ENCODE results near the gene MSX2.
"Not testable (repeated sequence)": the region's sequence is repeated elsewhere in the genome, so short reads cannot be mapped to it uniquely, and the experiment has no call there.

- TF ChIP-seq CTCF (conservative IDR thresholded peaks at IDR 0.05; ENCODE audit: low read depth, low read length); EZH2 (IDR thresholded peaks at IDR 0.05; ENCODE audit: low read length, unreplicated experiment); EZH2phosphoT487 (IDR thresholded peaks at IDR 0.05; ENCODE audit: borderline replicate concordance, low read length): not testable (repeated sequence)
Observed at GRCh38 chr5:174761341-174761740, 37.0 kb downstream of the MSX2 start.
